ENCODE measurements around the gene ACTL6B.

DNA sequence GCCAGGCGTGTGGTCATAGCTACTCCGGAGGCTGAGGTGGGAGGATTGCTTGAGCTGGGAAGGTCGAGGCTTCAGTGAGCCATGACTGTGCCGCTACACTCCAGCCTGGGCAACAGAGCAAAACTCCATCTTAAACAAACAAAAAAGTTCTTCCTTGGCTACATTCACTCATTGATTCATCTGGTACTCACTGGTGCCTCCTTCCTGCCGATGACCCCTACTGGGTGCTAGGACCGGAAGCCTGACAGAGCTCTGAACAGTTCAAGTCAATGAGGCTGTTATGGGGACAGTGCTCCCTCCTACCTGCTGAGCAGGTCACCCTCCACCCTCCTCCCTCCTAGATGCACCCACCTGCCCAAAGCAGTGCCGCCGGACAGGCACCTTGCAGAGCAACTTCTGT lies 49.1 kb downstream of the ACTL6B start:
- TF ChIP-seq EP300 (IDR thresholded peaks at IDR 0.05; ENCODE audit: borderline replicate concordance) (no peak), FOXM1 (IDR thresholded peaks at IDR 0.05; ENCODE audit: borderline replicate concordance, low read depth) (no peak), RAD21 (IDR thresholded peaks at IDR 0.05; ENCODE audit: low read depth) (no peak), TAF1 (IDR thresholded peaks at IDR 0.05; ENCODE audit: low read depth) (no peak)
- TF ChIP-seq, protein P1, sequence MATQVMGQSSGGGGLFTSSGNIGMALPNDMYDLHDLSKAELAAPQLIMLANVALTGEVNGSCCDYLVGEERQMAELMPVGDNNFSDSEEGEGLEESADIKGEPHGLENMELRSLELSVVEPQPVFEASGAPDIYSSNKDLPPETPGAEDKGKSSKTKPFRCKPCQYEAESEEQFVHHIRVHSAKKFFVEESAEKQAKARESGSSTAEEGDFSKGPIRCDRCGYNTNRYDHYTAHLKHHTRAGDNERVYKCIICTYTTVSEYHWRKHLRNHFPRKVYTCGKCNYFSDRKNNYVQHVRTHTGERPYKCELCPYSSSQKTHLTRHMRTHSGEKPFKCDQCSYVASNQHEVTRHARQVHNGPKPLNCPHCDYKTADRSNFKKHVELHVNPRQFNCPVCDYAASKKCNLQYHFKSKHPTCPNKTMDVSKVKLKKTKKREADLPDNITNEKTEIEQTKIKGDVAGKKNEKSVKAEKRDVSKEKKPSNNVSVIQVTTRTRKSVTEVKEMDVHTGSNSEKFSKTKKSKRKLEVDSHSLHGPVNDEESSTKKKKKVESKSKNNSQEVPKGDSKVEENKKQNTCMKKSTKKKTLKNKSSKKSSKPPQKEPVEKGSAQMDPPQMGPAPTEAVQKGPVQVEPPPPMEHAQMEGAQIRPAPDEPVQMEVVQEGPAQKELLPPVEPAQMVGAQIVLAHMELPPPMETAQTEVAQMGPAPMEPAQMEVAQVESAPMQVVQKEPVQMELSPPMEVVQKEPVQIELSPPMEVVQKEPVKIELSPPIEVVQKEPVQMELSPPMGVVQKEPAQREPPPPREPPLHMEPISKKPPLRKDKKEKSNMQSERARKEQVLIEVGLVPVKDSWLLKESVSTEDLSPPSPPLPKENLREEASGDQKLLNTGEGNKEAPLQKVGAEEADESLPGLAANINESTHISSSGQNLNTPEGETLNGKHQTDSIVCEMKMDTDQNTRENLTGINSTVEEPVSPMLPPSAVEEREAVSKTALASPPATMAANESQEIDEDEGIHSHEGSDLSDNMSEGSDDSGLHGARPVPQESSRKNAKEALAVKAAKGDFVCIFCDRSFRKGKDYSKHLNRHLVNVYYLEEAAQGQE (IDR thresholded peaks at IDR 0.05; ENCODE audit: low read depth): no peak

All from Ishikawa (cell line).